Mesendoderm (in vitro differentiated cells): Measurements from ENCODE around the gene PDE9A.

ENCODE experiments used
- DNase-seq: peaks from one replicate; pipeline ENCODE4 v3.0.0; 2013
- H2AK5ac ChIP-seq: 2 replicates; pipeline ENCODE4 v1.6.1; 2013; ENCODE audit warnings: low read length, inconsistent platforms
- H2BK120ac ChIP-seq: 2 replicates; pipeline ENCODE4 v1.6.1; 2013; ENCODE audit warnings: low read depth, mild to moderate bottlenecking, low read length, moderate library complexity, mixed read lengths
- H2BK15ac ChIP-seq: replicated peaks from 2 replicates; pipeline ENCODE4 v1.6.1; 2013; ENCODE audit warnings: low read depth, mild to moderate bottlenecking, moderate library complexity
- H2BK5ac ChIP-seq: 2 replicates; pipeline ENCODE4 v1.6.1; 2013; ENCODE audit warnings: low read length, inconsistent platforms
- H3K18ac ChIP-seq: 2 replicates; pipeline ENCODE4 v1.6.1; 2013; ENCODE audit warnings: mild to moderate bottlenecking, low read length, mixed read lengths
- H3K23ac ChIP-seq: one replicate; pipeline ENCODE4 v1.6.1; 2013; ENCODE audit warnings: low read length
- H3K27ac ChIP-seq: 2 replicates; pipeline ENCODE4 v1.5.1; 2013; ENCODE audit warnings: low read depth, mild to moderate bottlenecking, inconsistent platforms, low read length, moderate library complexity
- H3K27me3 ChIP-seq: 2 replicates; pipeline ENCODE4 v1.6.1; 2013; ENCODE audit warnings: low read length, control low read depth, mild to moderate bottlenecking, inconsistent platforms; ENCODE audit not compliant: insufficient read depth, poor library complexity
- H3K36me3 ChIP-seq: 2 replicates; pipeline ENCODE4 v1.6.1; 2013; ENCODE audit warnings: low read length, inconsistent platforms; ENCODE audit not compliant: control insufficient read depth, insufficient read depth
- H3K4ac ChIP-seq: one replicate; pipeline ENCODE4 v1.6.1; 2013; ENCODE audit warnings: low read depth, mild to moderate bottlenecking, low read length, moderate library complexity
- H3K4me1 ChIP-seq: 2 replicates; pipeline ENCODE4 v1.6.1; 2013; ENCODE audit warnings: low read depth, low read length, inconsistent platforms; ENCODE audit not compliant: control insufficient read depth
- H3K4me2 ChIP-seq: 2 replicates; pipeline ENCODE4 v1.6.1; 2013; ENCODE audit warnings: low read length
- H3K4me3 ChIP-seq: 2 replicates; pipeline ENCODE4 v1.5.1; 2013; ENCODE audit warnings: mild to moderate bottlenecking, low read length
- H3K56ac ChIP-seq: one replicate; pipeline ENCODE4 v1.6.1; 2013; ENCODE audit warnings: low read length
- H3K79me1 ChIP-seq: 2 replicates; pipeline ENCODE4 v1.6.1; 2013; ENCODE audit warnings: low read length, inconsistent platforms
- H3K79me2 ChIP-seq: 2 replicates; pipeline ENCODE4 v1.6.1; 2013; ENCODE audit warnings: mild to moderate bottlenecking, low read length; ENCODE audit not compliant: control insufficient read depth, insufficient read depth
- H3K9ac ChIP-seq: 2 replicates; pipeline ENCODE4 v1.6.1; 2013; ENCODE audit warnings: low read length, inconsistent platforms
- H4K5ac ChIP-seq: one replicate; pipeline ENCODE4 v1.6.1; 2013; ENCODE audit warnings: low read length
- H4K8ac ChIP-seq: one replicate; pipeline ENCODE4 v1.6.1; 2013; ENCODE audit warnings: low read depth, mild to moderate bottlenecking, control low read depth, low read length, moderate library complexity
- WGBS: extraction: QIAGEN DNeasy Blood & Tissue Kit; methylation state at CpG from one replicate; pipeline ENCODE4 v1.1.7; 2013; ENCODE audit warnings: low lambda C conversion rate, missing lambda C conversion rate; ENCODE audit not compliant: insufficient coverage; ENCODE audit errors: extremely low coverage; 5-methylcytosine and 5-hydroxymethylcytosine counted together

PDE9A gene

GRCh38 chr21:42685036-42685435 is 31.6 kb downstream of the PDE9A start:
- Histone ChIP-seq H3K4me1 (no peaks in the 10 kb centered on the region), H3K79me2 (no peaks in the 10 kb centered on the region), H4K5ac (no peak overlapping the region), H4K8ac (no peak overlapping the region), H3K79me1 (peaks cover 3% of the 10 kb centered on the region), H3K36me3 (no peaks in the 10 kb centered on the region), H2BK120ac (no peak overlapping the region), H3K27ac (no peak overlapping the region), H3K4ac (no peak overlapping the region), H2BK15ac (no peak overlapping the region), H3K23ac (no peak overlapping the region), H3K18ac (no peak overlapping the region), H2AK5ac (no peak overlapping the region), H3K27me3 (no peaks in the 10 kb centered on the region), H3K4me2 (no peak overlapping the region), H2BK5ac (no peak overlapping the region), H3K9ac (no peak overlapping the region), H3K4me3 (no peak overlapping the region), H3K56ac (no peak overlapping the region)
- no peak for DNase-seq
- no CpG with 5 or more reads among the region's 33 CpGs for WGBS

GRCh38 chr21:42685954-42686500 is 32.6 kb downstream of the PDE9A start:
- H3K4ac ChIP-seq = no peak overlapping the region
- H4K8ac ChIP-seq = no peak overlapping the region
- H3K9ac ChIP-seq = no peak overlapping the region
- H3K4me3 ChIP-seq = no peak overlapping the region
- H3K79me2 ChIP-seq = no peaks in the 10 kb centered on the region
- H3K56ac ChIP-seq = no peak overlapping the region
- no peaks in the 10 kb centered on the region for H3K36me3 ChIP-seq
- peaks cover 3% of the 10 kb centered on the region for H3K79me1 ChIP-seq
- no peak overlapping the region for H3K4me2 ChIP-seq
- H3K23ac ChIP-seq = no peak overlapping the region
- H3K27ac ChIP-seq = no peak overlapping the region
- WGBS = no CpG with 5 or more reads among the region's 41 CpGs
- no peak overlapping the region for H4K5ac ChIP-seq
- H2BK15ac ChIP-seq = no peak overlapping the region
- no peak overlapping the region for H3K18ac ChIP-seq
- DNase-seq = no peak
- H3K4me1 ChIP-seq = no peaks in the 10 kb centered on the region
- H2BK5ac ChIP-seq = no peak overlapping the region
- no peak overlapping the region for H2BK120ac ChIP-seq
- no peaks in the 10 kb centered on the region for H3K27me3 ChIP-seq
- no peak overlapping the region for H2AK5ac ChIP-seq

GRCh38 chr21:42687796-42688195 is 34.4 kb downstream of the PDE9A start:
- Histone ChIP-seq H3K56ac (no peak overlapping the region), H3K36me3 (no peaks in the 10 kb centered on the region), H3K27ac (no peak overlapping the region), H2AK5ac (no peak overlapping the region), H3K79me2 (no peaks in the 10 kb centered on the region), H3K23ac (no peak overlapping the region), H3K18ac (no peak overlapping the region), H2BK120ac (no peak overlapping the region), H3K79me1 (peaks cover 1% of the 10 kb centered on the region), H2BK5ac (no peak overlapping the region), H3K4me1 (no peaks in the 10 kb centered on the region), H3K4me2 (no peak overlapping the region), H3K4ac (no peak overlapping the region), H3K4me3 (no peak overlapping the region), H4K8ac (no peak overlapping the region), H3K9ac (no peak overlapping the region), H3K27me3 (no peaks in the 10 kb centered on the region), H2BK15ac (no peak overlapping the region), H4K5ac (no peak overlapping the region)
- no peak for DNase-seq
- no CpG with 5 or more reads among the region's 18 CpGs for whole genome bisulfite sequencing

- Histone ChIP-seq H3K9ac (no peak overlapping the region), H3K4ac (no peak overlapping the region), H3K27ac (no peak overlapping the region), H3K23ac (no peak overlapping the region), H3K79me2 (no peaks in the 10 kb centered on the region), H3K4me3 (no peak overlapping the region), H3K79me1 (no peaks in the 10 kb centered on the region), H3K18ac (no peak overlapping the region), H2AK5ac (no peak overlapping the region), H3K4me1 (no peaks in the 10 kb centered on the region), H3K36me3 (no peaks in the 10 kb centered on the region), H2BK15ac (no peak overlapping the region), H3K4me2 (no peak overlapping the region), H4K5ac (no peak overlapping the region), H2BK5ac (no peak overlapping the region), H3K27me3 (no peaks in the 10 kb centered on the region), H3K56ac (no peak overlapping the region), H4K8ac (no peak overlapping the region), H2BK120ac (no peak overlapping the region)
- DNase-seq = no peak
- no CpG with 5 or more reads among the region's 16 CpGs for WGBS
Observed at GRCh38 chr21:42688226-42688840, 34.9 kb downstream of the PDE9A start.

GRCh38 chr21:42688841-42689371 is 35.5 kb downstream of the PDE9A start:
- H4K5ac ChIP-seq = no peak overlapping the region
- H3K79me2 ChIP-seq = no peaks in the 10 kb centered on the region
- H3K4me3 ChIP-seq = no peak overlapping the region
- no peak overlapping the region for H3K18ac ChIP-seq
- no peak overlapping the region for H3K4ac ChIP-seq
- H3K4me1 ChIP-seq = no peaks in the 10 kb centered on the region
- H3K36me3 ChIP-seq = no peaks in the 10 kb centered on the region
- H2BK15ac ChIP-seq = no peak overlapping the region
- H3K56ac ChIP-seq = no peak overlapping the region
- no peaks in the 10 kb centered on the region for H3K27me3 ChIP-seq
- WGBS = no CpG with 5 or more reads among the region's 21 CpGs
- no peak overlapping the region for H3K4me2 ChIP-seq
- H2BK5ac ChIP-seq = no peak overlapping the region
- H3K27ac ChIP-seq = no peak overlapping the region
- no peak overlapping the region for H3K9ac ChIP-seq
- no peak overlapping the region for H3K23ac ChIP-seq
- H2BK120ac ChIP-seq = no peak overlapping the region
- no peaks in the 10 kb centered on the region for H3K79me1 ChIP-seq
- no peak overlapping the region for H2AK5ac ChIP-seq
- DNase-seq = no peak
- H4K8ac ChIP-seq = no peak overlapping the region

GRCh38 chr21:42690586-42690985 is 37.2 kb downstream of the PDE9A start:
- no CpG with 5 or more reads among the region's 6 CpGs for WGBS
- Histone ChIP-seq H3K4me3 (no peak overlapping the region), H3K79me2 (no peaks in the 10 kb centered on the region), H3K23ac (no peak overlapping the region), H2BK120ac (no peak overlapping the region), H3K18ac (no peak overlapping the region), H2BK15ac (no peak overlapping the region), H3K9ac (no peak overlapping the region), H3K4me2 (no peak overlapping the region), H4K8ac (no peak overlapping the region), H2BK5ac (no peak overlapping the region), H3K79me1 (no peaks in the 10 kb centered on the region), H3K27me3 (no peaks in the 10 kb centered on the region), H3K56ac (no peak overlapping the region), H3K4ac (no peak overlapping the region), H3K4me1 (no peaks in the 10 kb centered on the region), H3K36me3 (peaks cover 3% of the 10 kb centered on the region), H2AK5ac (no peak overlapping the region), H3K27ac (no peak overlapping the region), H4K5ac (no peak overlapping the region)
- no peak for DNase-seq
